RWPE2 (cell line): ENCODE data around the gene CCDC85B.

ENCODE experiments used
- ATAC-seq: fragments of 200-7000 bp; cut with Tn5 transposase; 3 replicates; pipeline ENCODE4 v1.9.1; 2021; ENCODE audit warnings: low read depth
- DNase-seq: peaks from one replicate; pipeline ENCODE4 v3.0.0-alpha.2; 2020; ENCODE audit warnings: low spot score
- H3K27ac ChIP-seq: fragments of 450-650 bp; 2 replicates; pipeline ENCODE4 v1.5.1; 2017; ENCODE audit warnings: mild to moderate bottlenecking; ENCODE audit not compliant: poor library complexity, severe bottlenecking
- H3K27me3 ChIP-seq: fragments of 250-450 bp; sonication (Bioruptor Pico); 2 replicates; pipeline ENCODE4 v1.5.1; 2021; ENCODE audit warnings: mild to moderate bottlenecking, moderate library complexity; ENCODE audit not compliant: insufficient read depth, poor library complexity, severe bottlenecking
- H3K36me3 ChIP-seq: fragments of 250-450 bp; sonication (Bioruptor Pico); 2 replicates; pipeline ENCODE4 v1.5.1; 2020; ENCODE audit warnings: low read depth, mild to moderate bottlenecking, moderate library complexity
- H3K4me1 ChIP-seq: fragments of 250-450 bp; sonication (Bioruptor Pico); 2 replicates; pipeline ENCODE4 v1.5.1; 2021; ENCODE audit warnings: mild to moderate bottlenecking, moderate library complexity; ENCODE audit not compliant: insufficient read depth, poor library complexity, severe bottlenecking
- H3K4me3 ChIP-seq: fragments of 250-450 bp; sonication (Bioruptor Pico); 2 replicates; pipeline ENCODE4 v1.5.1; 2021; ENCODE audit warnings: mild to moderate bottlenecking, moderate library complexity; ENCODE audit not compliant: severe bottlenecking
- H3K9me3 ChIP-seq: fragments of 250-450 bp; sonication (Bioruptor Pico); 2 replicates; pipeline ENCODE4 v1.5.1; 2021; ENCODE audit warnings: mild to moderate bottlenecking, moderate library complexity; ENCODE audit not compliant: severe bottlenecking
- CTCF ChIP-seq: fragments of 450-650 bp; IDR thresholded peaks from one replicate; pipeline ENCODE4 v1.5.1; 2017; ENCODE audit warnings: mild to moderate bottlenecking, moderate library complexity; ENCODE audit not compliant: poor library complexity, severe bottlenecking

Gene CCDC85B

GRCh38 chr11:65896034-65896999 lies 5.8 kb downstream of the CCDC85B start:
- DNase-seq (no peak), ATAC-seq (no peak)
- Histone ChIP-seq H3K36me3 (peaks cover 64% of the 10 kb centered on the region), H3K27me3 (no peaks in the 10 kb centered on the region), H3K4me3 (no peak overlapping the region), H3K27ac (peak overlapping the region; percentile 96), H3K9me3 (no peaks in the 10 kb centered on the region), H3K4me1 (peaks cover 22% of the 10 kb centered on the region)
- no peak for TF ChIP-seq CTCF

DNA sequence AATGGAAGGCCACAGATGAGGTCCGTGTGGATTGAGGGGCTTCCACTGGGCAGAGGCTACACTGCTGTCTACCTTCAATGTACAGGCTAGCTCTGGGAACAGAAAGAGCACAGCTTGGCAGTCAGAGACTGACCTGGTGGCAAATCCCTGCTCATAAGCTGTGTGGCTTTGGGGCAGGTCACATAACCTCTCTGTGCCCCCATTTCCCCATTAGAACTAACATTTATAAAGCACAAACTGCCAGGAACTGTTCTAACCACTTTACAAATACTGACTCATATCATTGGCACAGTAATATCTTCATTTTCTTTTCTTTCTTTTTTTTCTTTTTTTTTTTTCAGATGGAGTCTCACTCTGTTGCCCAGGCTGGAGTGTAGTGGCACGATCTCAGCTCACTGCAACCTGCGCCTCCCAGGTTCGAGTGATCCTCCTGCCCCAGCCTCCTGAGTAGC lies 6.6 kb downstream of the CCDC85B start:
- Histone ChIP-seq H3K27me3 (no peaks in the 10 kb centered on the region), H3K4me3 (no peak overlapping the region), H3K27ac (peak overlapping the region; percentile 96), H3K9me3 (no peaks in the 10 kb centered on the region), H3K36me3 (peaks cover 61% of the 10 kb centered on the region), H3K4me1 (peaks cover 29% of the 10 kb centered on the region)
- no peak for TF ChIP-seq CTCF
- DNase-seq (no peak), ATAC-seq (no peak)

DNA sequence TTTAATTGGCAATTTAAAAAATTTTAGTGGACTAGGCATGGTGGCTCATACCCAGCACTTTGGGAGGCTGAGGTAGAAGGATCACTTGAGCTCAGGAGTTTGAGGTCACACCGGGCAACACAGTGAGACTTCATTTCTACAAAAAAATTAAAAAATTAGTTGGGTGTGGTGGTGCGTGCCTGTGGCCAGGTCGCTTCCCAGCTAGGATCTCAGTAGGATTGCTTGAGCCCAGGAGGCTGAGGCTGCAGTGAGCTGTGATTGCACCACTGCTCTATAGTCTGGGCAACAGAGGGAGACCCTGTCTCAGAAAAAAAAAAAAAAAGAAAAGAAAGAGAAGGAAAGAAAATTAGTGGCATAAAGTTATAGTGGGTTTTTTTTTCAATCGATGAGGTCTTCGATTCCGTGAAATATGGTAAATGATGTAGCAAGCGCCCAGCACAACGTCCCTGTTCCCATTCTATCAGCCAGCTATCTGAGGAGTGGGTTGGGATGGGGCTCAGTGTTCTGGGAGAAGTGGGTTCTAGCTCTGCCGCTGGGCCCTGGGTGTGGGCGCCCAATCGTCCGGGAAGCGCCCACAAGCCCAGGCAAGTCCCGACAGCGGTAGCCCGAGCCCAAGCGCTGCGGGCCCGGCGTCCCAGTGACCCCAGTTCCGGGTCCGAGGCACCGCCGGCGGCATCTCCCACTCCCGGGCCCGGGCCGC lies 8.3 kb downstream of the CCDC85B start:
- TF ChIP-seq CTCF, result no peak
- peaks cover 50% of the 10 kb centered on the region for H3K36me3 ChIP-seq
- H3K27ac ChIP-seq, result peak overlapping the region; percentile 96
- H3K9me3 ChIP-seq, result no peaks in the 10 kb centered on the region
- no peaks in the 10 kb centered on the region for H3K27me3 ChIP-seq
- peak overlapping the region; percentile 77 for H3K4me3 ChIP-seq
- ATAC-seq (no peak), DNase-seq (no peak)
- peaks cover 47% of the 10 kb centered on the region for H3K4me1 ChIP-seq

DNA sequence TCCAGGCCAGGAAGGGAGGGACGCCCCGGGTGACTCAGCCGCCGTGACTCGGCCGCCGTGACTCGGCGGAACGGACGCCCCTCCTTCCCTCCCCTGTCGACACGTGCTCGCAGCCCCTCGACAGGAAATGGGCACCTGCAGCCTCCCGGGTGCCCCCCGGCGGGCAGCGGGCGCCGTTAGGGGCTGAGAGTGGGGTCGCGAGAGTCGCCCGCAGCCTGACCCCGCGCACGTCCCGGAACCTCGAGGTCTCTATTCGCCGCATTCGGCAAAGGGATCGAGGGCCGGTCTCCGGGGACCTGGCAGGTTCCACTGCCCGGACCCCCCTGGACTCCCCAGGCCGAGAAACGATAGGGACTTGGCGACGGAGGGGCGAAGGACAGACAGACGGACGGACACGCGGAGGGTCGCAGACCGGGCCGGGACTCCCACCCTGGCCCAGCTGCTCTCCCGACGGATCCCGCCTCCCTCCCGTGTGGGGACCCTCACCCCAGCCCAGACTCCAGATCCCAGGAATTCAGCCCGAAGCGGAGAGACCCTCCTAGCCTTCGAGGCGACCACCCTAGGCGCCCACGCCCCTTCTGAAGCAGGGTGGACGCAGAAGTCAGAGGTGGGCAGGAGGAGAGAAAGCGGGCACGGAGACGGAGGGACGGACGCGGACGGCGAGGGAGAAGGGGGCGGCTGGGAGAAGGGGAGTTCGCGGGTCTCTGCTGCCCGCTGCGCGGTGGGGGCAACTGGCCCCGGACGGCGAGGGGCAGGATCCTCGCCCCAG lies 9.1 kb downstream of the CCDC85B start:
- Histone ChIP-seq H3K4me3 (peak overlapping the region; percentile 77), H3K27ac (peak overlapping the region; percentile 96), H3K4me1 (peaks cover 48% of the 10 kb centered on the region), H3K36me3 (peaks cover 43% of the 10 kb centered on the region), H3K9me3 (no peaks in the 10 kb centered on the region), H3K27me3 (no peaks in the 10 kb centered on the region)
- peak; percentile 20 for TF ChIP-seq CTCF
- DNase-seq (peak; percentile 87), ATAC-seq (peak; percentile 48)
